Epithelial cell of esophagus (primary cell): ENCODE measurements around the gene GDF2.
A peak's percentile ranks its signal among the peaks of the same experiment; 100 is the strongest.

Source experiments
- DNase-seq: peaks from one replicate; pipeline ENCODE4 v3.0.0; 2010; ENCODE audit warnings: low read depth
- H3K4me3 ChIP-seq: 2 replicates; pipeline ENCODE4 v1.5.1; 2011; ENCODE audit warnings: mild to moderate bottlenecking, low read length, control low read depth
- TF ChIP-seq, protein P1 (sequence below): IDR thresholded peaks from 2 replicates; pipeline ENCODE4 v1.5.1; 2011; ENCODE audit warnings: low read depth, mild to moderate bottlenecking, low read length, control low read depth, inconsistent platforms; ENCODE audit not compliant: insufficient read depth; ENCODE audit errors: missing control alignments

The GDF2 gene

DNA sequence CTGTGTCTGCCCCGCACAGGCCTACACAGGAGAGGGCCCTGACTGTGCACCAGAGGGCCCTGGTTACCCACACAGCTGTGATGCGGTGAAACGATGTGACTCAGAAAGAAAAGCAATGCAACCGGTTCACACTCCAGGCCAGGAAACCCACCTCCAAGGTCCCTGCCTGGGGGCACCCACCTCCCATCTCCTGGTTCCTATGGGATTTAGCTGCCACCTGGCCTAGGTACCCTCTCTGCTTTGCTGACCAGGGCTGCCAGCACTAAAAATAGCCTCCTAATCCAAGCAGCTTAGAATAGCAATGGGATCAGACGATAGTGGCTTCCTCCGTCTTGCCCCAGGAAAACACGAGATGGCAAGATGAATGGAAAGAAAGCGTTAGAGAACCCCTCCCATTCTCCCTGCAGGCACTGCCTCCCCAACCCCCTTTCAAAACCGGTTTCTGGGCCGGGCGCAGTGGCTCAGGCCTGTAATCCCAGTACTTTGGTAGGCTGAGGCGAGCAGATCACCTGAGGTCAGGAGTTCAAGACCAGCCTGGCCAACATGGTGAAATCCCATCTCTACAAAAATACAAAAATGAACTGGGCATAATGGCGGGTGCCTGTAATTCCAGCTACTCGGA, 38.3 kb downstream of the GDF2 start:
- TF ChIP-seq, protein P1, sequence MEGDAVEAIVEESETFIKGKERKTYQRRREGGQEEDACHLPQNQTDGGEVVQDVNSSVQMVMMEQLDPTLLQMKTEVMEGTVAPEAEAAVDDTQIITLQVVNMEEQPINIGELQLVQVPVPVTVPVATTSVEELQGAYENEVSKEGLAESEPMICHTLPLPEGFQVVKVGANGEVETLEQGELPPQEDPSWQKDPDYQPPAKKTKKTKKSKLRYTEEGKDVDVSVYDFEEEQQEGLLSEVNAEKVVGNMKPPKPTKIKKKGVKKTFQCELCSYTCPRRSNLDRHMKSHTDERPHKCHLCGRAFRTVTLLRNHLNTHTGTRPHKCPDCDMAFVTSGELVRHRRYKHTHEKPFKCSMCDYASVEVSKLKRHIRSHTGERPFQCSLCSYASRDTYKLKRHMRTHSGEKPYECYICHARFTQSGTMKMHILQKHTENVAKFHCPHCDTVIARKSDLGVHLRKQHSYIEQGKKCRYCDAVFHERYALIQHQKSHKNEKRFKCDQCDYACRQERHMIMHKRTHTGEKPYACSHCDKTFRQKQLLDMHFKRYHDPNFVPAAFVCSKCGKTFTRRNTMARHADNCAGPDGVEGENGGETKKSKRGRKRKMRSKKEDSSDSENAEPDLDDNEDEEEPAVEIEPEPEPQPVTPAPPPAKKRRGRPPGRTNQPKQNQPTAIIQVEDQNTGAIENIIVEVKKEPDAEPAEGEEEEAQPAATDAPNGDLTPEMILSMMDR: no peak
- peak; percentile 21 for DNase-seq
- H3K4me3 ChIP-seq: no peak overlapping the region

DNA sequence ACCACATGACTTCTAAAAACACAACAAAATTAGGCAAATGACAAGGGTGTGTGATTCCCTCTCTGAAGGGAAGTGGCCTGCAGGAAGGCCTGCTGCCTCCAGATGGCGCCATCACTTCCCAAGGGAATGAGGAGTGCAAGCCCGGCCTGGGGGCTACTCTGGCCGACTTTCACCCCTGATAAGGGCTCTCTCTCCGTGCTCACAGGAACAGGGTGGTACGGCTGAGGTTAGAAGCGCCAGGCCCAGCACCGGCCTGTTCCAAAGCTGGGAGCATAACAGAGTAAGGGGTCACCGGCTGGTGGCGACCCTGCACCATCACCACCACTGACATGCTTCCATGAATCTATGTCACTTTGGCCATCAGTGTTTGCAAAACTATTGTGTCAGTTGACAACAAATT, 39.0 kb downstream of the GDF2 start:
- no peak overlapping the region for H3K4me3 ChIP-seq
- DNase-seq: peak; percentile 48
- TF ChIP-seq, protein P1: peak; percentile 84

DNA sequence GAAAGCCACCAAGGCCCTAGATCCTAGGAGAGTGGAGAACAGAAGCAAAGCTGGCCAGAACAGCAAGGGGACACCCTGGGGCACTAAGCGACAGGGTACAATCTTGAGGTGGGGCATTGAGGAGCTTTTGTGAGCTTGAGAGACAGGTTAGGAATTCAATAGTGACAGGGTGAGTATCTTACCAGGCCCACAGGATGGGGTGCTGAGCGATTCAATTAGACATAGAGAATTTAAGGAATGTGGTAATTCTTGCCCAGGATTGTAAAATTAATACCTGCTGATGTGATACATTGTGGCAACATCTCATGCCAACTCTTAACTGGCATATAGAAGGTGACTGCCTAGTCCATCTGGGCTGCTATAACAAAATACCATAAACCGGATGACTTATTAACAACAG, 39.9 kb downstream of the GDF2 start:
- H3K4me3 ChIP-seq: no peak overlapping the region
- peak; percentile 38 for DNase-seq
- TF ChIP-seq, protein P1: no peak

DNA sequence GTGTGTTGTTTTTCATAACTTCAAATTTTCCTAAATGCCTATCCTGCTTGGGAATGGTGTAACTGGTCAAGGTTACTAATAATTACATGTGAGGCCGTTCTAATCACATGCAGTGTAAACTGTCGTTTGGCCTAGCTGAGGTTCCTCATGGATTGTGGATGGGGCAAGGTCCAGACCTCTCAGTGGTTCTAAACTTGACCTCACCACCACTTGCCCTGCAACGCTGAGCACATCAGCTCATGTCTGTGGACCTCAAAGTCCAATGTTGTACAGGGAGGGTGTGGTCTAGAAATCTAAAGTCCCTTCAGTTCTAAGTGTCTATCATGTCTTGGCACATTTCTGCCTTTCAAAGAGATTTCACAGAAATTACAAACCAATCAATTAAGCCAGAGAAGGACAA, 41.5 kb downstream of the GDF2 start:
- H3K4me3 ChIP-seq: no peak overlapping the region
- no peak for DNase-seq
- TF ChIP-seq, protein P1: no peak

DNA sequence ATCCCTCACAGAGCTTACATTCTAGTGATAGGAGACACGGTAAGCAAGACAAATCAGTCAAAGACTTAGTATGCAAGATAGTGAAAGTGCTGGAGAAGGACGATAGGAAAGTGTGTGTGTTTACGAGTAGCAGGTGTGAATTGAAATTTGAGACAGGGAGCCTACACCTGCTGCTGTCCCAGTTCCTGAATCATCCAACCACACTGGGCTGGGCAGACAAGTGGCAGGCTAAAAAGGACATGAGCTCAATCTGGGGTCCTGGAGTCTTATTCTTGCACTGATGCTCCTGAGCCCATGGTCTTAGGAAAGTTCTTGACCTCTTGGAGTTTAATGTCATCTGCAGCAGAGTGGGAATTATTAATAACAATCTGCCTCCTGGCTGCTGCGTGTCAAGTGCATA, 42.1 kb downstream of the GDF2 start:
- peak; percentile 24 for DNase-seq
- TF ChIP-seq, protein P1: no peak

DNA sequence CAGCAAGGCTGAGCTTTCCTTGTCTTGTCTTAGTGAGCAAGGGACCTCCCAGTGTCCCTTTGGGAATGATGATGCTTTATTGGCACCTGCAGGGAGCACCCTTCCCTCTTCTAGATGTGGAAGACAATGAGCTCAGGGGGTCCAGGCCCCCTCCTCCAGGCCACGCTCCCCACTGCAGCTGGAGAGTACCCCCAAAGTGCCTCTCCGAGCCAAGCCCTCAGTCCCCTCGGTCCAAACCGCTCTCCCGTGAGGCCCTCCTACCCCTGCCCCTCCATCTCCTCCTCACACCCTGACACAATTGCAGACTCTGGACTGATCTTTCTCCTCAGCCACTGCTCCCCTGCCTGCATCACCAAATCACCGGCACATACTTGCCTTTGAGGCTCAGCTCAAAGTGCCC, 42.7 kb downstream of the GDF2 start:
- no peak overlapping the region for H3K4me3 ChIP-seq
- TF ChIP-seq, protein P1: no peak
- DNase-seq: no peak

More for the DNA sequence above, 42.1 kb downstream of the GDF2 start:
- no peak overlapping the region for H3K4me3 ChIP-seq

DNA sequence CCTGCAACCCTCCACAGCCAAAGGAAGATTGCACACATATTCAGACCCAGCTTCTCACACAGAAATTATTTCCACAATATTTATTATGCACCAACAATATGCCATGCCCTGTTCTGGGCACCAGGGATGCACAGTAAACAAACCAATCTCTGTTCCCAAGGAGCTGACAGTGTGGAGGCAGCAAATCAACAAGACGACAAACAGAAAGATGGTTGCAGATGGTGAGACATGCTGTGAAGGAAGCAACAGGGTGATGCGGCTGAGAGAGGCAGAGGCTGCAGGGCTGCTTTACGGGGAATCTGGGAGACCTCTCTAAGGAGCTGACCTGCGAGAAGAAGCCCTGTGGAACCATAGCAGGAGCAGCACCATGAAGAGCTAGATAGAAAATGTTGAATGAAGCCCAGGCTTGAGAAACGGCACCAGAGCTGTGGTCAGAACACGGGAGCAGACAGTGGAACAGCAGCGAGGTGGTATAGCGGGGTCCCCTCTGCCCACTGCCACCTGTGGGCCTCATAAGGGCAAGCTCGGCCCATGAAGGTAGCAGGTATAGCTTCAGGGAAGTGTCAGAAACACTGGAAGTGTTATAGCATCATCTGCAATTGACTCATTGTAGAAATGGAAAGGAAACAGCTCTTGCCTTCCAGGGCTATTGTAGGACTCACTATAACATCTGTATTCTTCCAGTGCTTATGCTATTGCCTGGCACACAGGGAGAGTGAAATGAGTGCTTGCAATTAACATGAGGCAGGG, 43.4 kb downstream of the GDF2 start:
- DNase-seq: no peak
- TF ChIP-seq, protein P1: no peak
- no peak overlapping the region for H3K4me3 ChIP-seq
